ENCODE data around the gene NEDD8. TPM values are rescaled to one million over a fixed set of nuclear protein-coding genes. Genes with fewer than 3 reads are reported as not detected.
A peak's percentile ranks its signal among the peaks of the same experiment; 100 is the strongest.

The NEDD8 gene
- total RNA-seq, 1 experiment from 2014 or later: 330 TPM

DNA sequence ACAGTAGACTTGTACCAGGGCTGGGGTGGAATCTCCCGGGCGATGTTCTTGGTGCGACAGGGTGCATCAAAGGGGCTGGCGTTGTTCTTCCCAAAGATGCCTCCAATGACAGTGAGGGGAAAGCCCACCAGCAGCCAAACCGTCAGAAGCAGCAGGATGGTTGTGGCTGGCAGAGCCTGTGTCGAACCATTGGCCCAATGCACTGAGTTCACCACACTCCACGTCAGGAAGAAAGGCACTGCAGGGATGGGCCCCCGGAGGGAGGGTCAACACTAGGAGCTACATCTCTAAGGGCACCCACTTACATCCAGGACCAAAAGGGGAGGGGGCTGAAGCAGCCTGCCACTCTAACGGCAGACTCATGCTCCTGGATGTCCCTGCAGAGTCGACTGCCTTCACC lies 41.8 kb downstream of the NEDD8 start:
- Histone ChIP-seq H3K79me2 (ENCODE audit: low read length) (peaks cover 61% of the 10 kb centered on the region), H3K27ac (ENCODE audit: low read length) (no peak overlapping the region), H3K9me2 (replicated peaks; ENCODE audit: low read length) (no peaks in the 10 kb centered on the region), H3K27me3 (ENCODE audit: low read length) (no peaks in the 10 kb centered on the region), H3K4me3 (ENCODE audit: low read length) (no peak overlapping the region), H3K4me1 (ENCODE audit: insufficient read depth, low read length) (peaks cover 17% of the 10 kb centered on the region), H3K36me3 (ENCODE audit: low read depth, low read length) (peaks cover 24% of the 10 kb centered on the region; the same call in 1 of the 2 replicates), H3K9ac (ENCODE audit: low read length) (no peak overlapping the region), H3K9me3 (ENCODE audit: low read length) (no peaks in the 10 kb centered on the region), H3F3A (ENCODE audit: low read length, unreplicated experiment) (no peaks in the 10 kb centered on the region), H2AFZ (ENCODE audit: low read length) (no peak overlapping the region), H3K4me2 (ENCODE audit: low read length) (no peak overlapping the region), H4K20me1 (ENCODE audit: low read length) (no peaks in the 10 kb centered on the region)
- BruUV-seq (replicated peaks): no TSS peak
- TF ChIP-seq EZH2phosphoT487 (IDR thresholded peaks at IDR 0.05; ENCODE audit: borderline replicate concordance, low read length): no peak
- TF ChIP-seq, protein P1, sequence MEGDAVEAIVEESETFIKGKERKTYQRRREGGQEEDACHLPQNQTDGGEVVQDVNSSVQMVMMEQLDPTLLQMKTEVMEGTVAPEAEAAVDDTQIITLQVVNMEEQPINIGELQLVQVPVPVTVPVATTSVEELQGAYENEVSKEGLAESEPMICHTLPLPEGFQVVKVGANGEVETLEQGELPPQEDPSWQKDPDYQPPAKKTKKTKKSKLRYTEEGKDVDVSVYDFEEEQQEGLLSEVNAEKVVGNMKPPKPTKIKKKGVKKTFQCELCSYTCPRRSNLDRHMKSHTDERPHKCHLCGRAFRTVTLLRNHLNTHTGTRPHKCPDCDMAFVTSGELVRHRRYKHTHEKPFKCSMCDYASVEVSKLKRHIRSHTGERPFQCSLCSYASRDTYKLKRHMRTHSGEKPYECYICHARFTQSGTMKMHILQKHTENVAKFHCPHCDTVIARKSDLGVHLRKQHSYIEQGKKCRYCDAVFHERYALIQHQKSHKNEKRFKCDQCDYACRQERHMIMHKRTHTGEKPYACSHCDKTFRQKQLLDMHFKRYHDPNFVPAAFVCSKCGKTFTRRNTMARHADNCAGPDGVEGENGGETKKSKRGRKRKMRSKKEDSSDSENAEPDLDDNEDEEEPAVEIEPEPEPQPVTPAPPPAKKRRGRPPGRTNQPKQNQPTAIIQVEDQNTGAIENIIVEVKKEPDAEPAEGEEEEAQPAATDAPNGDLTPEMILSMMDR (conservative IDR thresholded peaks at IDR 0.05; ENCODE audit: low read depth, low read length): no peak
- TF ChIP-seq EZH2 (IDR thresholded peaks at IDR 0.05; ENCODE audit: low read length, unreplicated experiment): no peak
- ATAC-seq: no peak
- CTCF ChIA-PET: no interaction called here
- DNase-seq: no peak
- intact Hi-C loops (cut with micrococcal nuclease): no loop called here
- POLR2A ChIA-PET (ENCODE audit: unreplicated experiment): no interaction called here

GRCh38 chr14:24189460-24189859 lies 42.7 kb downstream of the NEDD8 start:
- Histone ChIP-seq H3K9me2 (replicated peaks; ENCODE audit: low read length) (no peaks in the 10 kb centered on the region), H3K4me1 (ENCODE audit: insufficient read depth, low read length) (peaks cover 10% of the 10 kb centered on the region), H3F3A (ENCODE audit: low read length, unreplicated experiment) (no peaks in the 10 kb centered on the region), H3K27me3 (ENCODE audit: low read length) (no peaks in the 10 kb centered on the region), H4K20me1 (ENCODE audit: low read length) (no peaks in the 10 kb centered on the region), H3K27ac (ENCODE audit: low read length) (no peak overlapping the region), H3K9ac (ENCODE audit: low read length) (peak overlapping the region; percentile 90; the same call in 1 of the 2 replicates), H3K9me3 (ENCODE audit: low read length) (no peaks in the 10 kb centered on the region), H3K36me3 (ENCODE audit: low read depth, low read length) (peaks cover 24% of the 10 kb centered on the region; the same call in 1 of the 2 replicates), H3K79me2 (ENCODE audit: low read length) (peaks cover 51% of the 10 kb centered on the region), H2AFZ (ENCODE audit: low read length) (peak overlapping the region; percentile 21; the same call in 1 of the 2 replicates), H3K4me3 (ENCODE audit: low read length) (peak overlapping the region; percentile 76; the same call in 1 of the 2 replicates), H3K4me2 (ENCODE audit: low read length) (peak overlapping the region; percentile 86)
- POLR2A ChIA-PET (ENCODE audit: unreplicated experiment): no interaction called here
- DNase-seq: no peak
- TF ChIP-seq EZH2phosphoT487 (IDR thresholded peaks at IDR 0.05; ENCODE audit: borderline replicate concordance, low read length) (no peak), EZH2 (IDR thresholded peaks at IDR 0.05; ENCODE audit: low read length, unreplicated experiment) (no peak)
- TF ChIP-seq, protein P1 (conservative IDR thresholded peaks at IDR 0.05; ENCODE audit: low read depth, low read length): no peak
- CTCF ChIA-PET: no interaction called here
- ATAC-seq: no peak
- no TSS peak for BruUV-seq (replicated peaks)
- intact Hi-C loops (cut with micrococcal nuclease): no loop called here

DNA sequence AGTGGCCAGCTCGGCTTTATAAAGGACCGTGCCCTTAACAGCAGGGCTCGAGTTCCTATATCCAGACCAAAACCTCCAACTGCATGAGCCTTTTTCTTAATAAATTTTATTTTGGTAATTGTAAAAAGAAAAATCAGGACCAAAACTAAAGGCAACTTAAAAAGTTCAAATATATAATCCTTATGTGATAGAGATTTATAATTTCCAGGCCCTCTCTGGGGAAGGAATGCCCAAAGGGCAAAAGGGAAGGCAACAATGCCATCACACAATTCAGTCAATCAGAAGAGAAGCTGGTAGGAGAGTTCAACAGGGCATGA lies 43.1 kb downstream of the NEDD8 start:
- H3K4me2 ChIP-seq (ENCODE audit: low read length): peak overlapping the region; percentile 86
- H3K4me3 ChIP-seq (ENCODE audit: low read length): peak overlapping the region; percentile 76
- H3K9ac ChIP-seq (ENCODE audit: low read length): peak overlapping the region; percentile 90; the same call in 1 of the 2 replicates
- no peak overlapping the region for H3K27ac ChIP-seq (ENCODE audit: low read length)
- ATAC-seq (no peak), DNase-seq (no peak)
- peak overlapping the region; percentile 21; the same call in 1 of the 2 replicates for H2AFZ ChIP-seq (ENCODE audit: low read length)
- peaks cover 8% of the 10 kb centered on the region for H3K4me1 ChIP-seq (ENCODE audit: insufficient read depth, low read length)
- peaks cover 24% of the 10 kb centered on the region; the same call in 1 of the 2 replicates for H3K36me3 ChIP-seq (ENCODE audit: low read depth, low read length)
- no peaks in the 10 kb centered on the region for H3K9me2 ChIP-seq (replicated peaks; ENCODE audit: low read length)
- POLR2A ChIA-PET (ENCODE audit: unreplicated experiment): no interaction called here
- no peaks in the 10 kb centered on the region for H3K9me3 ChIP-seq (ENCODE audit: low read length)
- TF ChIP-seq, protein P1 (conservative IDR thresholded peaks at IDR 0.05; ENCODE audit: low read depth, low read length): no peak
- TF ChIP-seq EZH2phosphoT487 (IDR thresholded peaks at IDR 0.05; ENCODE audit: borderline replicate concordance, low read length): no peak
- no peak for TF ChIP-seq EZH2 (IDR thresholded peaks at IDR 0.05; ENCODE audit: low read length, unreplicated experiment)
- intact Hi-C loops (cut with micrococcal nuclease): no loop called here
- peaks cover 47% of the 10 kb centered on the region for H3K79me2 ChIP-seq (ENCODE audit: low read length)
- no peaks in the 10 kb centered on the region for H3F3A ChIP-seq (ENCODE audit: low read length, unreplicated experiment)
- no TSS peak for BruUV-seq (replicated peaks)
- CTCF ChIA-PET: no interaction called here
- H3K27me3 ChIP-seq (ENCODE audit: low read length): no peaks in the 10 kb centered on the region
- H4K20me1 ChIP-seq (ENCODE audit: low read length): no peaks in the 10 kb centered on the region
